HCT116 (cell line): ENCODE results near the gene KAZN. TPM values are rescaled to one million over a fixed set of nuclear protein-coding genes. Genes with fewer than 3 reads are reported as not detected.

Experiments used
- ATAC-seq: fragments of 200-7000 bp; cut with Tn5 transposase; 2 replicates; pipeline ENCODE4 v1.9.1; 2020; ENCODE audit warnings: mild to moderate bottlenecking, moderate library complexity
- BruUV-seq: library from RNA; stranded (reverse); fragments of 400-500 nt; replicated peaks from 2 replicates; lab custom pipeline; 2021; lab: Mats Ljungman, UMichigan
- CTCF ChIA-PET: fragments of 300-600 bp; sonication (Branson Sonifier 250); formaldehyde crosslinking; loops from one replicate; lab custom pipeline; 2021; ENCODE audit warnings: antibody characterized with exemption; lab: Charles Lee
- POLR2A ChIA-PET: fragments of 300-600, 350-600 bp; sonication (Branson Sonifier 250); formaldehyde crosslinking; loops from one replicate; lab custom pipeline; 2021; ENCODE audit warnings: antibody characterized with exemption; lab: Charles Lee
- RAD21 ChIA-PET, 2 experiments: fragments of 300-600 bp; sonication (Branson Sonifier 250); formaldehyde crosslinking; loops; one replicate each; lab custom pipeline; 2023; ENCODE audit warnings: low total read pairs in 2 of 2; ENCODE audit not compliant: uncharacterized antibody in 2 of 2, unreplicated experiment in 2 of 2, low non-redundant PET in 1 of 2; lab: Charles Lee
- DNase-seq: peaks from one replicate; pipeline ENCODE4 v3.0.0-alpha.2; 2010; ENCODE audit warnings: low read depth, low spot score
- H2AFZ ChIP-seq: fragments of 200-600 bp; shearing (Covaris generic), sonication (generic); 2 replicates; pipeline ENCODE4 v1.6.1; 2017; ENCODE audit warnings: low read depth, mixed run types, mixed read lengths, antibody characterized with exemption, low read length; ENCODE audit not compliant: poor library complexity, severe bottlenecking
- H3K27ac ChIP-seq: 2 replicates; pipeline ENCODE4 v1.5.1; 2012; ENCODE audit warnings: low read depth, low read length
- H3K27me3 ChIP-seq: fragments of 200-600 bp; sonication (generic); 2 replicates; pipeline ENCODE4 v1.6.1; 2016; ENCODE audit warnings: mixed run types, low read length, mixed read lengths; ENCODE audit not compliant: insufficient read depth
- H3K36me3 ChIP-seq, 2 experiments: fragments of 200-500 bp in 1 of 2; fragments of 200-600 bp in 1 of 2; sonication (Bioruptor generic) in 1 of 2; sonication (generic) in 1 of 2; 2 replicates each; pipeline versions ENCODE4 v1.5.1 to v1.6.1; 2014 to 2016; ENCODE audit warnings: low read length in 2 of 2, inconsistent platforms in 1 of 2, mixed read lengths in 1 of 2, mixed run types in 1 of 2; ENCODE audit not compliant: insufficient read depth in 2 of 2, control insufficient read depth in 1 of 2
- H3K4me1 ChIP-seq, 2 experiments: fragments of 200-600 bp in 1 of 2; sonication (generic) in 1 of 2; 2 replicates each; pipeline versions ENCODE4 v1.5.1 to v1.6.1; 2012 to 2017; ENCODE audit warnings: low read length in 2 of 2, inconsistent platforms in 1 of 2, mild to moderate bottlenecking in 1 of 2, mixed read lengths in 1 of 2, mixed run types in 1 of 2, moderate library complexity in 1 of 2; ENCODE audit not compliant: insufficient read depth in 2 of 2, control insufficient read depth in 1 of 2
- H3K4me2 ChIP-seq: fragments of 200-600 bp; sonication (generic); 2 replicates; pipeline ENCODE4 v1.6.1; 2017; ENCODE audit warnings: mixed run types, low read length, mixed read lengths
- H3K4me3 ChIP-seq, 2 experiments: fragments of 200-600 bp in 1 of 2; sonication (generic) in 1 of 2; replicated peaks in 1 of 2; 2 replicates each; pipeline ENCODE4 v1.5.1; 2011 to 2016; ENCODE audit warnings: low read length in 2 of 2, control low read depth in 1 of 2, low read depth in 1 of 2, mild to moderate bottlenecking in 1 of 2, mixed read lengths in 1 of 2, mixed run types in 1 of 2
- H3K79me2 ChIP-seq: fragments of 200-600 bp; sonication (generic); 2 replicates; pipeline ENCODE4 v1.6.1; 2017; ENCODE audit warnings: mild to moderate bottlenecking, mixed run types, low read length, moderate library complexity, mixed read lengths; ENCODE audit not compliant: insufficient read depth
- H3K9ac ChIP-seq: fragments of 200-600 bp; sonication (generic); 2 replicates; pipeline ENCODE4 v1.6.1; 2016; ENCODE audit warnings: low read length, mixed read lengths
- H3K9me2 ChIP-seq: fragments of 200-600 bp; sonication (generic), shearing (Covaris generic); 2 replicates; pipeline ENCODE4 v1.6.1; 2017; ENCODE audit warnings: mixed run types, mild to moderate bottlenecking, moderate library complexity; ENCODE audit not compliant: insufficient read depth
- H3K9me3 ChIP-seq, 2 experiments: fragments of 200-500 bp in 1 of 2; fragments of 200-600 bp in 1 of 2; sonication (Bioruptor generic) in 1 of 2; sonication (generic) in 1 of 2; 2 replicates each; pipeline ENCODE4 v1.6.1; 2014 to 2017; ENCODE audit warnings: low read length in 2 of 2, mixed read lengths in 2 of 2, inconsistent platforms in 1 of 2, low read depth in 1 of 2, mild to moderate bottlenecking in 1 of 2, mixed run types in 1 of 2, moderate library complexity in 1 of 2; ENCODE audit not compliant: control insufficient read depth in 1 of 2, insufficient read depth in 1 of 2
- H4K20me1 ChIP-seq: fragments of 200-600 bp; sonication (generic), shearing (Covaris generic); 2 replicates; pipeline ENCODE4 v1.6.1; 2017; ENCODE audit warnings: mixed run types, mild to moderate bottlenecking, moderate library complexity; ENCODE audit not compliant: insufficient read depth
- ATF3 ChIP-seq: IDR thresholded peaks from 2 replicates; pipeline ENCODE4 v1.6.1; 2012
- CEBPB ChIP-seq: IDR thresholded peaks from 2 replicates; pipeline ENCODE4 v1.6.1; 2012; ENCODE audit warnings: low read depth
- EGR1 ChIP-seq: IDR thresholded peaks from 2 replicates; pipeline ENCODE4 v1.6.1; 2012; ENCODE audit warnings: low read depth
- EZH2 ChIP-seq: fragments of 200-600 bp; sonication (generic); IDR thresholded peaks from 2 replicates; pipeline ENCODE4 v1.6.1; 2017; ENCODE audit warnings: antibody characterized with exemption, mixed run types
- EZH2phosphoT487 ChIP-seq: fragments of 200-600 bp; IDR thresholded peaks from 2 replicates; pipeline ENCODE4 v1.6.1; 2018; ENCODE audit warnings: antibody characterized with exemption, borderline replicate concordance
- FOSL1 ChIP-seq: IDR thresholded peaks from 2 replicates; pipeline ENCODE4 v1.6.1; 2012; ENCODE audit warnings: low read depth
- JUND ChIP-seq: IDR thresholded peaks from 2 replicates; pipeline ENCODE4 v1.6.1; 2012
- POLR2A ChIP-seq: IDR thresholded peaks from 2 replicates; pipeline ENCODE4 v1.7.0; 2011; ENCODE audit warnings: borderline replicate concordance; ENCODE audit not compliant: insufficient read depth, insufficient read length; ENCODE audit errors: extremely low read depth
- SP1 ChIP-seq: IDR thresholded peaks from 2 replicates; pipeline ENCODE4 v1.6.1; 2012; ENCODE audit warnings: low read depth
- YY1 ChIP-seq: IDR thresholded peaks from 2 replicates; pipeline ENCODE4 v1.6.1; 2011; ENCODE audit warnings: low read length, low read depth, moderate library complexity, mild to moderate bottlenecking; ENCODE audit not compliant: insufficient replicate concordance; ENCODE audit errors: extremely low read depth
- ZBTB33 ChIP-seq: IDR thresholded peaks from 2 replicates; pipeline ENCODE4 v1.6.1; 2011; ENCODE audit warnings: mild to moderate bottlenecking, low read length, moderate library complexity; ENCODE audit not compliant: insufficient replicate concordance; ENCODE audit errors: extremely low read depth
- ZFX ChIP-seq: fragments of 450-650 bp; IDR thresholded peaks from 2 replicates; pipeline ENCODE4 v1.6.1; 2017
- ZNF274 ChIP-seq: fragments of 200-500 bp; sonication (Bioruptor generic); IDR thresholded peaks from 2 replicates; pipeline ENCODE4 v1.6.1; 2014; ENCODE audit warnings: mild to moderate bottlenecking, low read depth, low read length, inconsistent platforms
- intact Hi-C: fragments of 100-400 bp; cut with micrococcal nuclease; formaldehyde crosslinking; loops from 2 replicates; pipeline ENCODE4 v1.10.0; 2022
- total RNA-seq: library from RNA; stranded (reverse); gene quantifications from one replicate; pipeline ENCODE4 v1.2.1, GENCODE V29; 2021; ENCODE audit not compliant: unreplicated experiment
- TF ChIP-seq, protein P1 (sequence below): IDR thresholded peaks from 2 replicates; pipeline ENCODE4 v1.6.1; 2012; ENCODE audit warnings: low read depth
- TF ChIP-seq, protein P2 (sequence below): IDR thresholded peaks from 2 replicates; pipeline ENCODE4 v1.6.1; 2012

Gene KAZN
- total RNA-seq, 1 experiment from 2014 or later, result 13.4 TPM

- intact Hi-C loops, result no loop called here
- no peak for TF ChIP-seq ZFX
- TF ChIP-seq SP1, result no peak
- TF ChIP-seq JUND, result no peak
- no peak for TF ChIP-seq EZH2phosphoT487
- TF ChIP-seq POLR2A, result no peak
- TF ChIP-seq ZBTB33, result no peak
- no peak for TF ChIP-seq FOSL1
- TF ChIP-seq, protein P1, sequence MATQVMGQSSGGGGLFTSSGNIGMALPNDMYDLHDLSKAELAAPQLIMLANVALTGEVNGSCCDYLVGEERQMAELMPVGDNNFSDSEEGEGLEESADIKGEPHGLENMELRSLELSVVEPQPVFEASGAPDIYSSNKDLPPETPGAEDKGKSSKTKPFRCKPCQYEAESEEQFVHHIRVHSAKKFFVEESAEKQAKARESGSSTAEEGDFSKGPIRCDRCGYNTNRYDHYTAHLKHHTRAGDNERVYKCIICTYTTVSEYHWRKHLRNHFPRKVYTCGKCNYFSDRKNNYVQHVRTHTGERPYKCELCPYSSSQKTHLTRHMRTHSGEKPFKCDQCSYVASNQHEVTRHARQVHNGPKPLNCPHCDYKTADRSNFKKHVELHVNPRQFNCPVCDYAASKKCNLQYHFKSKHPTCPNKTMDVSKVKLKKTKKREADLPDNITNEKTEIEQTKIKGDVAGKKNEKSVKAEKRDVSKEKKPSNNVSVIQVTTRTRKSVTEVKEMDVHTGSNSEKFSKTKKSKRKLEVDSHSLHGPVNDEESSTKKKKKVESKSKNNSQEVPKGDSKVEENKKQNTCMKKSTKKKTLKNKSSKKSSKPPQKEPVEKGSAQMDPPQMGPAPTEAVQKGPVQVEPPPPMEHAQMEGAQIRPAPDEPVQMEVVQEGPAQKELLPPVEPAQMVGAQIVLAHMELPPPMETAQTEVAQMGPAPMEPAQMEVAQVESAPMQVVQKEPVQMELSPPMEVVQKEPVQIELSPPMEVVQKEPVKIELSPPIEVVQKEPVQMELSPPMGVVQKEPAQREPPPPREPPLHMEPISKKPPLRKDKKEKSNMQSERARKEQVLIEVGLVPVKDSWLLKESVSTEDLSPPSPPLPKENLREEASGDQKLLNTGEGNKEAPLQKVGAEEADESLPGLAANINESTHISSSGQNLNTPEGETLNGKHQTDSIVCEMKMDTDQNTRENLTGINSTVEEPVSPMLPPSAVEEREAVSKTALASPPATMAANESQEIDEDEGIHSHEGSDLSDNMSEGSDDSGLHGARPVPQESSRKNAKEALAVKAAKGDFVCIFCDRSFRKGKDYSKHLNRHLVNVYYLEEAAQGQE, result no peak
- no peak for TF ChIP-seq ZNF274
- TF ChIP-seq, protein P2, sequence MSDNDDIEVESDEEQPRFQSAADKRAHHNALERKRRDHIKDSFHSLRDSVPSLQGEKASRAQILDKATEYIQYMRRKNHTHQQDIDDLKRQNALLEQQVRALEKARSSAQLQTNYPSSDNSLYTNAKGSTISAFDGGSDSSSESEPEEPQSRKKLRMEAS, result no peak
- no peak for TF ChIP-seq YY1
- TF ChIP-seq EZH2, result no peak
- no peak for TF ChIP-seq CEBPB
- no peak for TF ChIP-seq EGR1
- TF ChIP-seq ATF3, result no peak
- Histone ChIP-seq H3K9ac (no peak overlapping the region), H3K9me3 (no peaks in the 10 kb centered on the region), H3K4me2 (no peak overlapping the region), H4K20me1 (no peaks in the 10 kb centered on the region), H3K4me1 (peaks cover 2 to 14% of the 10 kb centered on the region in 2 experiments; a peak in 3 of 4 replicates), H3K79me2 (no peaks in the 10 kb centered on the region), H3K9me2 (no peaks in the 10 kb centered on the region), H3K36me3 (no peaks in the 10 kb centered on the region), H3K27me3 (no peaks in the 10 kb centered on the region; the same call in 1 of the 2 replicates), H3K27ac (no peak overlapping the region), H2AFZ (no peak overlapping the region), H3K4me3 (no peak overlapping the region)
- no peak for ATAC-seq
- no peak for DNase-seq
- CTCF ChIA-PET, result interaction anchor here (1.2 kb wide), 1 partner anchor 19 kb away, joined by 3 read pairs; no protein-coding TSS in a partner anchor
- POLR2A ChIA-PET, result no interaction called here
- RAD21 ChIA-PET, result no interaction called here
- no TSS peak for BruUV-seq
These were observed 297.2 kb downstream of the KAZN start for GRCh38 chr1:14895727-14896126.
